ENCODE results near the gene PNP. TPM values are rescaled to one million over a fixed set of nuclear protein-coding genes. Genes with fewer than 3 reads are reported as not detected.
A peak's percentile ranks its signal among the peaks of the same experiment; 100 is the strongest.

The PNP gene
- total RNA-seq, 1 donor: 39.2 TPM

DNA sequence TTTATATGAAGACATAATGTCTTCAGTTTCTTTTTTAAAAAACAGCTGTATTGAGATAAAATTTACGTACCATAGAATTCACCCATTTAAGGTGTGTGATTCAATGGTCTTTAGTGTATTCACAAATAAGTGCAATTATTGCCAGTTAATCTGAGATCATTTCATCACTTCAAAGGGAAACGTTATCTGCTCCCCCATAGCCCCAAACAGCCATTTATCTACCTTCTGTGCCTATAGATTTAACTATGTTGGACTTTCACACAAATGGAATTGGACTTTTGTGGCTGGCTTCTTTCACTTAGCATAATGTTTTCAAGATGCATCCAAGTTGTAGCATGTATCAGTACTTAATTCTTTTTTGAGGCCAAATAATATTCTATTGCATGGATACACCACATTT lies 9.7 kb downstream of the PNP start:
- TF ChIP-seq, protein P1, sequence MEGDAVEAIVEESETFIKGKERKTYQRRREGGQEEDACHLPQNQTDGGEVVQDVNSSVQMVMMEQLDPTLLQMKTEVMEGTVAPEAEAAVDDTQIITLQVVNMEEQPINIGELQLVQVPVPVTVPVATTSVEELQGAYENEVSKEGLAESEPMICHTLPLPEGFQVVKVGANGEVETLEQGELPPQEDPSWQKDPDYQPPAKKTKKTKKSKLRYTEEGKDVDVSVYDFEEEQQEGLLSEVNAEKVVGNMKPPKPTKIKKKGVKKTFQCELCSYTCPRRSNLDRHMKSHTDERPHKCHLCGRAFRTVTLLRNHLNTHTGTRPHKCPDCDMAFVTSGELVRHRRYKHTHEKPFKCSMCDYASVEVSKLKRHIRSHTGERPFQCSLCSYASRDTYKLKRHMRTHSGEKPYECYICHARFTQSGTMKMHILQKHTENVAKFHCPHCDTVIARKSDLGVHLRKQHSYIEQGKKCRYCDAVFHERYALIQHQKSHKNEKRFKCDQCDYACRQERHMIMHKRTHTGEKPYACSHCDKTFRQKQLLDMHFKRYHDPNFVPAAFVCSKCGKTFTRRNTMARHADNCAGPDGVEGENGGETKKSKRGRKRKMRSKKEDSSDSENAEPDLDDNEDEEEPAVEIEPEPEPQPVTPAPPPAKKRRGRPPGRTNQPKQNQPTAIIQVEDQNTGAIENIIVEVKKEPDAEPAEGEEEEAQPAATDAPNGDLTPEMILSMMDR (IDR thresholded peaks at IDR 0.05; ENCODE audit: insufficient read depth, low read length): no peak
- no peak overlapping the region for H3K4me3 ChIP-seq (ENCODE audit: low read depth, low read length)
- DNase-seq (ENCODE audit: low read depth): no peak

- TF ChIP-seq, protein P1 (IDR thresholded peaks at IDR 0.05; ENCODE audit: insufficient read depth, low read length): no peak
- no peak overlapping the region for H3K4me3 ChIP-seq (ENCODE audit: low read depth, low read length)
- no peak for DNase-seq (ENCODE audit: low read depth)
These were observed 13.2 kb downstream of the PNP start for GRCh38 chr14:20482382-20482781.

- TF ChIP-seq, protein P1 (IDR thresholded peaks at IDR 0.05; ENCODE audit: insufficient read depth, low read length): no peak
- DNase-seq (ENCODE audit: low read depth): no peak
- H3K4me3 ChIP-seq (ENCODE audit: low read depth, low read length): no peak overlapping the region
These were observed 16.7 kb downstream of the PNP start for GRCh38 chr14:20485900-20486299.

GRCh38 chr14:20486684-20487395 lies 17.6 kb downstream of the PNP start:
- TF ChIP-seq, protein P1 (IDR thresholded peaks at IDR 0.05; ENCODE audit: insufficient read depth, low read length): no peak
- DNase-seq (ENCODE audit: low read depth): no peak
- H3K4me3 ChIP-seq (ENCODE audit: low read depth, low read length): no peak overlapping the region

- H3K4me3 ChIP-seq (ENCODE audit: low read depth, low read length): no peak overlapping the region
- no peak for DNase-seq (ENCODE audit: low read depth)
- TF ChIP-seq, protein P1 (IDR thresholded peaks at IDR 0.05; ENCODE audit: insufficient read depth, low read length): no peak
These were observed 18.2 kb downstream of the PNP start for GRCh38 chr14:20487396-20487725.

GRCh38 chr14:20489093-20489994 lies 20.1 kb downstream of the PNP start:
- H3K4me3 ChIP-seq (ENCODE audit: low read depth, low read length): no peak overlapping the region
- DNase-seq (ENCODE audit: low read depth): peak; percentile 69
- TF ChIP-seq, protein P1 (IDR thresholded peaks at IDR 0.05; ENCODE audit: insufficient read depth, low read length): no peak

Data from fibroblast of the aortic adventitia (primary cell).